Stimulated activated naive B cell treated with anti-CD40 and anti-IgM and Interleukin-4, amounts not matched to agents 10 μg/mL and 1 μg/mL and 100 μg/mL, for 72 hours (primary cell): ENCODE data around the gene PPFIA3.
"Not testable (repeated sequence)": the region's sequence is repeated elsewhere in the genome, so short reads cannot be mapped to it uniquely, and the experiment has no call there.

Experiments used
- ATAC-seq, 2 donors: fragments of 150-1000 bp; cut with Tn5 transposase; replicated peaks; 2 replicates each; pipeline ENCODE4 v1.10.0; 2021; ENCODE audit warnings: moderate library complexity in 1 of 2
- DNase-seq: peaks from one replicate; pipeline ENCODE4 v3.0.0; 2021
- H3K27ac Mint-ChIP-seq: one replicate; pipeline ENCODE4 v1.8.0; 2022; ENCODE audit warnings: mild to moderate bottlenecking, mixed read lengths
- H3K27me3 Mint-ChIP-seq, 2 donors: one replicate each; pipeline ENCODE4 v1.8.0; 2022; ENCODE audit warnings: mixed read lengths in 2 of 2
- H3K36me3 Mint-ChIP-seq, 2 donors: one replicate each; pipeline ENCODE4 v1.8.0; 2022; ENCODE audit warnings: mixed read lengths in 2 of 2, mild to moderate bottlenecking in 1 of 2
- H3K4me1 Mint-ChIP-seq, 2 donors: one replicate each; pipeline ENCODE4 v1.8.0; 2022; ENCODE audit warnings: mixed read lengths in 2 of 2, mild to moderate bottlenecking in 1 of 2
- H3K4me3 Mint-ChIP-seq, 2 donors: one replicate each; pipeline ENCODE4 v1.8.0; 2022; ENCODE audit warnings: mild to moderate bottlenecking in 2 of 2, mixed read lengths in 2 of 2, moderate library complexity in 1 of 2
- H3K9me3 Mint-ChIP-seq, 2 donors: one replicate each; pipeline ENCODE4 v1.8.0; 2022; ENCODE audit warnings: mixed read lengths in 2 of 2, mild to moderate bottlenecking in 1 of 2

Gene PPFIA3

DNA sequence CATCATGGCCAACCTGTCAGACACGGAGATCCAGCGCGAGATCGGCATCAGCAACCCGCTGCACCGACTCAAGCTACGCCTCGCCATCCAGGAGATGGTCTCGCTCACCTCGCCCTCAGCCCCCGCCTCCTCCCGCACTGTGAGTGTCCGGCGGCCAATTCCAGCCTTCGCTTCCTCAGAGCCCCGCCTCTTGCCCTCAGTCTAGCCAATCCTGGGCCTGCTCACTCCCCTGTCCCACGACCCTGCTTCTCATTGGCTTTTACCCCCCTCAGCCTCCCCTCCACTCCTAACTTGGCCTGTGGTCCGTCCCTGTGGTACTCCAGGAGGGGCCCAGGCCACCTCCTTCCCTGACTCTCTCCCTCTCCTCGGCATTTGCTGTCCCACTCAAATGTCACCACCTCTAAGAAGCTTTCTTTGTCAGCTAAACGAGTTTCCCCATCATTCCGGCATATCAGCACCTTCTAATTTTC lies 23.6 kb downstream of the PPFIA3 start:
- ATAC-seq (peak; percentile 92 to 95), DNase-seq (peak; percentile 74)
- H3K27ac Mint-ChIP-seq: no peak overlapping the region
- peaks cover 14 to 27% of the 10 kb centered on the region in 2 donors for H3K4me1 Mint-ChIP-seq
- peaks cover 48 to 59% of the 10 kb centered on the region in 2 donors for H3K27me3 Mint-ChIP-seq
- H3K9me3 Mint-ChIP-seq: no peaks in the 10 kb centered on the region
- H3K36me3 Mint-ChIP-seq: peaks cover 4 to 5% of the 10 kb centered on the region in 2 donors
- H3K4me3 Mint-ChIP-seq: peak overlapping the region; percentile 79 to 81

- peak overlapping the region; percentile 58 to 71 for H3K4me3 Mint-ChIP-seq
- H3K36me3 Mint-ChIP-seq: peaks cover 4 to 6% of the 10 kb centered on the region in 2 donors
- peaks cover 27 to 55% of the 10 kb centered on the region in 2 donors for H3K4me1 Mint-ChIP-seq
- H3K27ac Mint-ChIP-seq: no peak overlapping the region
- H3K27me3 Mint-ChIP-seq: peaks cover 73 to 80% of the 10 kb centered on the region in 2 donors
- ATAC-seq: peak; percentile 42 to 47
- peaks cover 0 to 2% of the 10 kb centered on the region in 2 donors for H3K9me3 Mint-ChIP-seq
- DNase-seq: peak; percentile 47
Measured at GRCh38 chr19:49145573-49146407, 26.4 kb downstream of the PPFIA3 start.

DNA sequence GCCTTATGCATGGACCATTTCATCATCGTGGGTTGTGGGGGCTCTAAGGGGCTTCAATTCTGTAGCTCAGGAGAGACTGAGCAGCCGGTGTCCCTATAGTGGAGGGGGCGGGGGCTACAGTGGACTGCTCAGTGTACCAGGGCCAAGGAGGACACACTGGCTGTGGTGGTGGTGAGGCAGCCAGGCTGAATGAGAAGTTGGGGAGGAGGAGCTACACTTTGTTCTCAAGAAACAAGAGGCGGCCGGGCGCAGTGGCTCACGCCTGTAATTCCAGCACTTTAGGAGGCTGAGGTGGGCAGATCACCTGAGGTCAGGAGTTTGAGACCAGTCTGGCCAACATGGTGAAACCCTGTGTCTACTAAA lies 27.0 kb downstream of the PPFIA3 start:
- H3K4me1 Mint-ChIP-seq: peaks cover 28 to 56% of the 10 kb centered on the region in 2 donors

DNA sequence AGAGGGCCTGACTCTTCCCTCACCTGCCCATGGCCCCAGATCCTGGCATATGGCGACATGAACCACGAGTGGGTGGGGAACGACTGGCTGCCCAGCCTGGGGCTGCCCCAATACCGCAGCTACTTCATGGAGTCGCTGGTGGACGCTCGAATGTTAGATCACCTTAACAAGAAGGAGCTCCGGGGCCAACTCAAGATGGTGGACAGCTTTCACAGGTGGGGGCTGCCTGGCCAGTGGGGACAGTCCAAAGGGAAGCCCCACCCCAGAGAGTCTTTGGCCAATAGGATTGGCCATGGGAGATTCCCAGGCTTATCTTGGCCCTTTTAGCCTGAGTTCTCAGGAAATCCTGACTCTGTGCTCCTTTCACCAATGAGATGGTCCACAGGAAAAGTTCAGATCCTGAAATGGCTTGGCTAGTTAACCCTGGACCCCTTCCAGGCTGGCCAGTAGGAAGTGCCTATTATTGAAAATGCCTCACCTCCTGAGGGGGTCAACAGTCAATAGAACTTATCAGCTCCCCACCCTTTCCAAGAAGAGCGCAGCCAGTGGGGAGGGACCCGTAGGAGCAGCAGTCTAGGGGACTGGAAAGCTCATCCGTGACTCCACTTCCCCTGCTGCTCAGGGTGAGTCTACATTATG lies 28.8 kb downstream of the PPFIA3 start:
- H3K4me3 Mint-ChIP-seq: peak overlapping the region; percentile 62 to 75
- peaks cover 0 to 6% of the 10 kb centered on the region in 2 donors for H3K36me3 Mint-ChIP-seq
- DNase-seq (no peak), ATAC-seq (no peak)
- H3K27me3 Mint-ChIP-seq: peaks cover 71 to 78% of the 10 kb centered on the region in 2 donors
- H3K4me1 Mint-ChIP-seq: peaks cover 29 to 50% of the 10 kb centered on the region in 2 donors
- H3K9me3 Mint-ChIP-seq: peaks cover 0 to 7% of the 10 kb centered on the region in 2 donors
- no peak overlapping the region for H3K27ac Mint-ChIP-seq

More for the DNA sequence above, 27.0 kb downstream of the PPFIA3 start:
- H3K9me3 Mint-ChIP-seq, ATAC-seq, H3K27ac Mint-ChIP-seq, H3K4me3 Mint-ChIP-seq, H3K36me3 Mint-ChIP-seq, DNase-seq: not testable (repeated sequence)
- H3K27me3 Mint-ChIP-seq: peaks cover 71 to 78% of the 10 kb centered on the region in 2 donors

DNA sequence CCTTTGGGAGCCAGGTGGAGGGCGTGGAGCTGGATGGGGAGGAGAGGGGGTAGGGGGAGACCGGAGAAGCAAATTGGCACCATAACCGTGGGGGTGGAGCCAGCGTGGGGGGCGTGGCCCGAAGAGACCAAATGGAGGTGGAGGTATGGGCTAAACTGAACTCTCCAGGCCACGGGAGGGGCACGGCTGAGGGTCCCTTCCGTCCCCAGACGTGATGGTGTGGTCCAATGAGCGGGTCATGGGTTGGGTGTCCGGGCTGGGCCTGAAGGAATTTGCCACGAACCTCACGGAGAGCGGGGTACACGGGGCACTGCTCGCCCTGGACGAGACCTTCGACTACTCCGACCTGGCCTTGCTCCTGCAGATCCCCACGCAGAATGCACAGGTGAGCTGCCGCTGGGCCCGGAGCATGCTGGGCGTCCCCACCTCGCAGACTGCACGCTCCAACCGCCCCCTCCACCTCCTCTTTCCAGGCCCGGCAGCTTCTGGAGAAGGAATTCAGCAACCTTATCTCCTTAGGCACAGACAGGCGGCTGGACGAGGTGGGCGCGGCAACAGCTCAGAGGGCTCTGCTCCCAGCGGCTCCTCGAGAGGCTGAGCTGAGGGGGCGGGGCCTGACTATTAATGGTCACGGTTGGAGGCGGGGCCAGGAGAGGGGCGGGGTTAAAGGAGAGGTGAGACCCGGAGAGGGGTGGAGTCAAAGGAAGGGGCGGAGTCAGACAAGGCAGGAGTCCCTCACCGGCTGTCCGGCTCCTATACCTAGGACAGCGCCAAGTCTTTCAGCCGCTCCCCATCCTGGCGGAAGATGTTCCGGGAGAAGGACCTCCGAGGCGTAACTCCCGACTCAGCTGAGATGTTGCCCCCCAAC lies 29.7 kb downstream of the PPFIA3 start:
- ATAC-seq (peak; percentile 51 to 66), DNase-seq (peak; percentile 77)
- peaks cover 77 to 83% of the 10 kb centered on the region in 2 donors for H3K27me3 Mint-ChIP-seq
- H3K27ac Mint-ChIP-seq: no peak overlapping the region
- peak overlapping the region; percentile 90 to 94 for H3K4me3 Mint-ChIP-seq
- peaks cover 5 to 13% of the 10 kb centered on the region in 2 donors for H3K9me3 Mint-ChIP-seq
- H3K36me3 Mint-ChIP-seq: peaks cover 0 to 6% of the 10 kb centered on the region in 2 donors
- peaks cover 32 to 46% of the 10 kb centered on the region in 2 donors for H3K4me1 Mint-ChIP-seq

GRCh38 chr19:49149652-49150105 lies 30.3 kb downstream of the PPFIA3 start:
- no peak for DNase-seq
- peaks cover 0 to 6% of the 10 kb centered on the region in 2 donors for H3K36me3 Mint-ChIP-seq
- H3K4me1 Mint-ChIP-seq: peaks cover 33 to 46% of the 10 kb centered on the region in 2 donors

DNA sequence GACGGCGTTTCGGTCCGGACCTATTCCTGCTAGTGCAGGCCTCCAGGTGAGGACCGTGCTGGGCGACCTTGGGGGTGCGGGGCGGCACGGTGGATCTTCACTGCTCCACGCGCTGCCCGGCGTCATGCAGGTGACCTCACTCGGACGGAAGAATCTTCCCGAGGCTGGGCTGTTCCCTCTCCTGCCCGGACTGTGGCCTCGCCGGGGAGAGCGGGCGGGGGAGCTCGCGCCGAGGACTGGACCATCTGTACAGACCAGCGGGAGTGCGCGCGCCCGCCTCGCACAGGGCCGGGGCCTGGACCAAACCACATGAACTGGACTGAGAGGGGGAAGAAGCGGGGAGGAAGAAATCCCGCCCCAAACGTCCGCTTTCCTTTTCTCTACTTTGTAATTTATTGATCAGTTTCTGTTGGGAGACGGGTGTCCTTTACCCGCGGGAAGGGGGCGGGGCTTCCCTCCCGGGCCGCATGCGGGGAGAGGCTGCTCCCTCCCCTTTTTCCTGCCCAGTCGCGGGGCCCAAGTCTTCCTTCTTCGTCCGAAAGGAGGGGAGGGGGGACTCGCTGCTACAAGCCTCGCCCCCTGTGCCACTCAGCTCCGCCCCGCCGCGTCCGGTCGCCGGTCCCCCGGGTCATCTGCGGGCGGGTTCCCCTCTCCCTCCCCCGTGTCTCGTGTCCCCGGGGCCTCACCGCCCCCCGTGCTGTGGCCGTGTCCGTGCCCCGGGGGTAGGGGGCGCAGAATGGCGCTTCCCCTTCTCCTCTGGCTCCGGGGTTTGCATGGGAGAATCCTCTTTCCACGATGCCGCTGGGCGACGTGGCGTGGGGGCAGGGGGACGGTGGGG lies 31.0 kb downstream of the PPFIA3 start:
- Mint-ChIP-seq H3K4me3 (peak overlapping the region; percentile 90 to 94), H3K9me3 (peaks cover 14 to 22% of the 10 kb centered on the region in 2 donors), H3K36me3 (peaks cover 0 to 6% of the 10 kb centered on the region in 2 donors), H3K27me3 (peaks cover 84 to 93% of the 10 kb centered on the region in 2 donors), H3K27ac (peak overlapping the region; percentile 94), H3K4me1 (peaks cover 33 to 46% of the 10 kb centered on the region in 2 donors)
- DNase-seq: peak; percentile 53
- peak; percentile 54 to 57 for ATAC-seq

More at GRCh38 chr19:49149652-49150105, 30.3 kb downstream of the PPFIA3 start:
- Mint-ChIP-seq H3K9me3 (peaks cover 11 to 19% of the 10 kb centered on the region in 2 donors), H3K27me3 (peaks cover 83 to 90% of the 10 kb centered on the region in 2 donors), H3K27ac (no peak overlapping the region), H3K4me3 (peak overlapping the region; percentile 90 to 94)
- ATAC-seq: no peak

- peaks cover 14 to 22% of the 10 kb centered on the region in 2 donors for H3K9me3 Mint-ChIP-seq
- peaks cover 0 to 6% of the 10 kb centered on the region in 2 donors for H3K36me3 Mint-ChIP-seq
- peaks cover 29 to 41% of the 10 kb centered on the region in 2 donors for H3K4me1 Mint-ChIP-seq
- ATAC-seq: no peak
- peak overlapping the region; percentile 90 to 94 for H3K4me3 Mint-ChIP-seq
- peak overlapping the region; percentile 59 for H3K27ac Mint-ChIP-seq
- H3K27me3 Mint-ChIP-seq: peaks cover 84 to 93% of the 10 kb centered on the region in 2 donors
- DNase-seq: no peak
Measured at GRCh38 chr19:49150944-49151243, 31.6 kb downstream of the PPFIA3 start.

DNA sequence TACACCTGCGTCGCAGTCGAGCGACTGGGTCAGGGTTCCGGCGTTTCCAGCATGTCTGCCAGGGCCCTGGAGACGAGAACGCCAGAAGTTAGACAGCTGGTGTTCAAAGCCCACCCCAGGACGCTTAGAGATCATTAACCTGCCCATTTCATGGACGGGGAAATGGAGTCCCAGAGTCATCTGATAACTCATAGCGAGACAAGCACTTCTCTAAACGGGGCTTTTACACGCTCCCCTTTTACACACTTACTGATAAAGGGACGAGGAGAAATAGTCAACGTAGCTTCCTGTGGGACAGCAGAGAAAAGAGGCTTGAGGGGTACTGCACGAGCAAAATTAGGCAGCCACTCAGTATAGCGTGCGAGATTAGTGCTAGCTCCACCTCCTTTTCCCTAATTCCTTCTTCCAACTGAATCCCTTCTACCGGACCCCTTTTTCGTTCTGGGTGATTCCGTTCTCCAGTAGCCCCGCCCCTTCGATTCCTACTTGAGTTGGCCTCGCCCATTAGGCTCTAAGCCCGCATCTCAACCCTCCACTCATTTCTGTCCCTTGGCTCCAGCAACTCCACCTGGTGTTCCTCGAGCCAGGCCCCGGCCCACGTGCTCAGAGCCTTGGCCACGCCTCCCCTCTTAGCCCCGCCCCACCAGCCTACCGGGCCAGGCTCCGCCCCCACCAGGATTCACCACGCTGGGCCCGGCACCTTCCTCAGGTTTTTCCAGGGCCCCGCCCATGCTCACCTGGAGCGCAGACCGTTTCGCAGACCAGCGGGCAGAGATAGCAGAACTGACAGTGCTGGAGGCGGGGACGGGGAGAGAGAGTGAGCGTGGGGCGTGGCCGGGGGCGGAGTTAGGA lies 32.1 kb downstream of the PPFIA3 start:
- Mint-ChIP-seq H3K4me1 (peaks cover 27 to 35% of the 10 kb centered on the region in 2 donors), H3K36me3 (peaks cover 0 to 6% of the 10 kb centered on the region in 2 donors), H3K9me3 (peaks cover 14 to 22% of the 10 kb centered on the region in 2 donors), H3K4me3 (peak overlapping the region; percentile 69 to 90), H3K27me3 (peaks cover 84 to 93% of the 10 kb centered on the region in 2 donors), H3K27ac (peak overlapping the region; percentile 82)
- DNase-seq (peak; percentile 39), ATAC-seq (peak; percentile 37 to 41)

GRCh38 chr19:49152119-49152550 lies 32.8 kb downstream of the PPFIA3 start:
- Mint-ChIP-seq H3K27ac (peak overlapping the region; percentile 82), H3K27me3 (peaks cover 81 to 90% of the 10 kb centered on the region in 2 donors), H3K9me3 (peaks cover 14 to 22% of the 10 kb centered on the region in 2 donors), H3K4me1 (peaks cover 27 to 35% of the 10 kb centered on the region in 2 donors), H3K36me3 (peaks cover 0 to 6% of the 10 kb centered on the region in 2 donors), H3K4me3 (peak overlapping the region in 1 of 2 donors; percentile 18)
- peak in 1 of 2 donors; percentile 3 for ATAC-seq
- DNase-seq: no peak

- ATAC-seq (no peak), DNase-seq (no peak)
- no peak overlapping the region for H3K4me3 Mint-ChIP-seq
- H3K27me3 Mint-ChIP-seq: peaks cover 78 to 90% of the 10 kb centered on the region in 2 donors
- H3K36me3 Mint-ChIP-seq: peaks cover 0 to 6% of the 10 kb centered on the region in 2 donors
- no peak overlapping the region for H3K27ac Mint-ChIP-seq
- H3K4me1 Mint-ChIP-seq: peaks cover 30 to 41% of the 10 kb centered on the region in 2 donors
- peaks cover 14 to 22% of the 10 kb centered on the region in 2 donors for H3K9me3 Mint-ChIP-seq
Measured at GRCh38 chr19:49153167-49153809, 33.9 kb downstream of the PPFIA3 start.

GRCh38 chr19:49154279-49154678 lies 34.9 kb downstream of the PPFIA3 start:
- H3K4me3 Mint-ChIP-seq: no peak overlapping the region

More at GRCh38 chr19:49154279-49154678, 34.9 kb downstream of the PPFIA3 start:
- Mint-ChIP-seq H3K4me1 (peaks cover 28 to 36% of the 10 kb centered on the region in 2 donors), H3K27ac (no peak overlapping the region), H3K36me3 (peaks cover 0 to 4% of the 10 kb centered on the region in 2 donors), H3K27me3 (peaks cover 74 to 90% of the 10 kb centered on the region in 2 donors), H3K9me3 (peaks cover 14 to 20% of the 10 kb centered on the region in 2 donors)
- DNase-seq (no peak), ATAC-seq (no peak)
